WTC11 (cell line): ENCODE results near the gene TRIM45. TPM values are rescaled to one million over a fixed set of nuclear protein-coding genes. Genes with fewer than 3 reads are reported as not detected.

ENCODE experiments used
- ATAC-seq: fragments of 200-7000 bp; cut with Tn5 transposase; 2 replicates; pipeline ENCODE4 v1.10.0; 2021; ENCODE audit warnings: mild to moderate bottlenecking, moderate library complexity
- CTCF ChIA-PET: fragments of 300-600 bp; sonication (Branson Sonifier 250); formaldehyde crosslinking; loops from one replicate; lab custom pipeline; 2021; ENCODE audit warnings: antibody characterized with exemption; lab: Charles Lee
- POLR2A ChIA-PET: fragments of 350-600 bp; sonication (Branson Sonifier 250); formaldehyde crosslinking; loops from one replicate; lab custom pipeline; 2021; ENCODE audit warnings: antibody characterized with exemption; lab: Charles Lee
- DNase-seq: peaks from one replicate; pipeline ENCODE4 v3.0.0; 2021; ENCODE audit warnings: low spot score
- H3K27ac Mint-ChIP-seq: 2 replicates; pipeline ENCODE4 v1.8.0; 2021; ENCODE audit warnings: mixed read lengths
- H3K27me3 Mint-ChIP-seq: 2 replicates; pipeline ENCODE4 v1.8.0; 2021; ENCODE audit warnings: low read depth, mild to moderate bottlenecking, moderate library complexity, mixed read lengths
- H3K36me3 Mint-ChIP-seq: 2 replicates; pipeline ENCODE4 v1.8.0; 2021; ENCODE audit warnings: mixed read lengths
- H3K4me1 Mint-ChIP-seq: 2 replicates; pipeline ENCODE4 v1.8.0; 2022; ENCODE audit warnings: mixed read lengths
- H3K4me3 Mint-ChIP-seq: 2 replicates; pipeline ENCODE4 v1.8.0; 2021; ENCODE audit warnings: mild to moderate bottlenecking, moderate library complexity, mixed read lengths
- H3K9me3 Mint-ChIP-seq: 2 replicates; pipeline ENCODE4 v1.8.0; 2021; ENCODE audit warnings: mixed read lengths
- CREM ChIP-seq: sonication (generic); formaldehyde crosslinking; IDR thresholded peaks from 2 replicates; pipeline ENCODE4 v1.8.1; 2022; ENCODE audit warnings: mild to moderate bottlenecking, missing genetic modification reagents, moderate library complexity
- FOXJ3 ChIP-seq: sonication (generic); formaldehyde crosslinking; IDR thresholded peaks from 2 replicates; pipeline ENCODE4 v1.9.0; 2021; ENCODE audit warnings: missing genetic modification reagents, mild to moderate bottlenecking, borderline replicate concordance
- GABPB1 ChIP-seq: sonication (generic); formaldehyde crosslinking; IDR thresholded peaks from 2 replicates; pipeline ENCODE4 v1.8.1; 2023; ENCODE audit warnings: mild to moderate bottlenecking, missing genetic modification reagents
- GTF2I ChIP-seq: fragments of 250-450 bp; sonication (Bioruptor Pico); conservative IDR thresholded peaks from 2 replicates; pipeline ENCODE4 v1.4.0; 2021; ENCODE audit warnings: mild to moderate bottlenecking
- IRF2 ChIP-seq: sonication (generic); formaldehyde crosslinking; IDR thresholded peaks from 2 replicates; pipeline ENCODE4 v1.8.0; 2022; ENCODE audit warnings: low read depth, missing genetic modification reagents, borderline replicate concordance
- MYBL2 ChIP-seq: sonication (generic); formaldehyde crosslinking; IDR thresholded peaks from 2 replicates; pipeline ENCODE4 v1.8.1; 2023; ENCODE audit warnings: mild to moderate bottlenecking, moderate library complexity, missing genetic modification reagents
- NFYB ChIP-seq: sonication (generic); formaldehyde crosslinking; conservative IDR thresholded peaks from 2 replicates; pipeline ENCODE4 v1.8.0; 2022; ENCODE audit warnings: low read depth, missing genetic modification reagents
- NR2C2 ChIP-seq: sonication (generic); formaldehyde crosslinking; IDR thresholded peaks from 2 replicates; pipeline ENCODE4 v1.8.0; 2022; ENCODE audit warnings: mild to moderate bottlenecking, missing genetic modification reagents
- OVOL2 ChIP-seq: fragments of 250-450 bp; sonication (Bioruptor Pico); IDR thresholded peaks from 2 replicates; pipeline ENCODE4 v1.9.0; 2021; ENCODE audit warnings: mild to moderate bottlenecking, borderline replicate concordance
- RELA ChIP-seq: sonication (generic); formaldehyde crosslinking; IDR thresholded peaks from 2 replicates; pipeline ENCODE4 v1.8.1; 2022; ENCODE audit warnings: missing genetic modification reagents, mild to moderate bottlenecking, borderline replicate concordance
- RORB ChIP-seq: fragments of 250-450 bp; sonication (Bioruptor Pico); IDR thresholded peaks from 2 replicates; pipeline ENCODE4 v1.9.0; 2021; ENCODE audit warnings: mild to moderate bottlenecking
- SMAD4 ChIP-seq: sonication (generic); formaldehyde crosslinking; IDR thresholded peaks from 2 replicates; pipeline ENCODE4 v1.8.0; 2022; ENCODE audit warnings: mild to moderate bottlenecking, missing genetic modification reagents
- ZNF121 ChIP-seq: sonication (generic); formaldehyde crosslinking; IDR thresholded peaks from 2 replicates; pipeline ENCODE4 v1.8.0; 2023; ENCODE audit warnings: missing genetic modification reagents
- ZNF232 ChIP-seq: sonication (generic); formaldehyde crosslinking; IDR thresholded peaks from 2 replicates; pipeline ENCODE4 v1.8.0; 2022; ENCODE audit warnings: mild to moderate bottlenecking, missing genetic modification reagents
- ZNF263 ChIP-seq: sonication (generic); formaldehyde crosslinking; IDR thresholded peaks from 2 replicates; pipeline ENCODE4 v1.8.1; 2022; ENCODE audit warnings: low read depth, mild to moderate bottlenecking, moderate library complexity, missing genetic modification reagents
- ZNF317 ChIP-seq: sonication (generic); formaldehyde crosslinking; IDR thresholded peaks from 2 replicates; pipeline ENCODE4 v1.8.1; 2023; ENCODE audit warnings: low read depth, mild to moderate bottlenecking, moderate library complexity, missing genetic modification reagents, borderline replicate concordance
- ZNF396 ChIP-seq: fragments of 250-450 bp; sonication (Bioruptor Pico); IDR thresholded peaks from 2 replicates; pipeline ENCODE4 v1.8.0; 2021; ENCODE audit warnings: mild to moderate bottlenecking, moderate library complexity, borderline replicate concordance
- ZNF671 ChIP-seq: fragments of 250-450 bp; sonication (Bioruptor Pico); IDR thresholded peaks from 2 replicates; pipeline ENCODE4 v1.8.0; 2021; ENCODE audit warnings: mild to moderate bottlenecking
- total RNA-seq: library from RNA; stranded (reverse); gene quantifications from 3 replicates; pipeline ENCODE4 v1.2.3, GENCODE V29; 2021
- TF ChIP-seq, protein P1 (sequence below): sonication (generic); formaldehyde crosslinking; conservative IDR thresholded peaks from 2 replicates; pipeline ENCODE4 v1.8.1; 2022; ENCODE audit warnings: mild to moderate bottlenecking, missing genetic modification reagents
- TF ChIP-seq, protein P2 (sequence below): sonication (generic); formaldehyde crosslinking; IDR thresholded peaks from 2 replicates; pipeline ENCODE4 v1.8.1; 2023; ENCODE audit warnings: mild to moderate bottlenecking, missing genetic modification reagents
- TF ChIP-seq, protein P3 (sequence below): sonication (generic); formaldehyde crosslinking; conservative IDR thresholded peaks from 2 replicates; pipeline ENCODE4 v1.8.1; 2023; ENCODE audit warnings: mild to moderate bottlenecking, low read depth, missing genetic modification reagents, moderate library complexity
- TF ChIP-seq, protein P4 (sequence below): sonication (generic); formaldehyde crosslinking; IDR thresholded peaks from 2 replicates; pipeline ENCODE4 v1.8.1; 2022; ENCODE audit warnings: missing genetic modification reagents, borderline replicate concordance
- TF ChIP-seq, protein P5 (sequence below): sonication (generic); formaldehyde crosslinking; IDR thresholded peaks from 2 replicates; pipeline ENCODE4 v1.8.0; 2023; ENCODE audit warnings: missing genetic modification reagents
- TF ChIP-seq, protein P6 (sequence below): sonication (generic); formaldehyde crosslinking; IDR thresholded peaks from 2 replicates; pipeline ENCODE4 v1.8.0; 2022; ENCODE audit warnings: mild to moderate bottlenecking, missing genetic modification reagents
- TF ChIP-seq, protein P7 (sequence below): sonication (generic); formaldehyde crosslinking; IDR thresholded peaks from 2 replicates; pipeline ENCODE4 v1.8.1; 2022; ENCODE audit warnings: mild to moderate bottlenecking, moderate library complexity, missing genetic modification reagents
- TF ChIP-seq, protein P8 (sequence below): sonication (generic); formaldehyde crosslinking; IDR thresholded peaks from 2 replicates; pipeline ENCODE4 v1.8.1; 2023; ENCODE audit warnings: mild to moderate bottlenecking, missing genetic modification reagents, moderate library complexity

TRIM45 gene
- total RNA-seq, 1 experiment from 2014 or later: 11.8 TPM

DNA sequence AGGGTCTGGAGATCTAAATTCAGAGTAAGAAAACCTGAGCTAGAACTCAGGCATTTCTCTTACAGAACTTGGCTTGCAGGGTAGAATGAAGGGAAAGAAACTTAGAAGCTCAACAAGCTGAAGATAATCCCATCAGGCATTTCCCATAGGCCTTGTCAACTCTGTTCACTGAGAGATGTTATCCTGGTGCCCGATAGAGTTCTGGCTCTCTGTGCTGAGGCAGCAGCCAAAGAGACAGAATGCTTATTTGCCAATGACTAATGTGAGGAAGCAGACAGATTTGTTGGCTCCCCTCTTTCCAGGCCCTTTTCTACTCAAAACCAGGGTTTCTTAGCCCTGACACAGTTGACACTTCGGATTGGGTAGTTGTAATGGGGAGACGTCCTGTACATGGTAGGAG, 22.3 kb upstream of the TRIM45 start (continued):
- TF ChIP-seq, protein P1, sequence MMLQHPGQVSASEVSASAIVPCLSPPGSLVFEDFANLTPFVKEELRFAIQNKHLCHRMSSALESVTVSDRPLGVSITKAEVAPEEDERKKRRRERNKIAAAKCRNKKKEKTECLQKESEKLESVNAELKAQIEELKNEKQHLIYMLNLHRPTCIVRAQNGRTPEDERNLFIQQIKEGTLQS (CRISPR knock-in tag): no peak
- TF ChIP-seq IRF2 (CRISPR knock-in tag) (no peak), ZNF263 (CRISPR knock-in tag) (no peak)
- TF ChIP-seq, protein P2, sequence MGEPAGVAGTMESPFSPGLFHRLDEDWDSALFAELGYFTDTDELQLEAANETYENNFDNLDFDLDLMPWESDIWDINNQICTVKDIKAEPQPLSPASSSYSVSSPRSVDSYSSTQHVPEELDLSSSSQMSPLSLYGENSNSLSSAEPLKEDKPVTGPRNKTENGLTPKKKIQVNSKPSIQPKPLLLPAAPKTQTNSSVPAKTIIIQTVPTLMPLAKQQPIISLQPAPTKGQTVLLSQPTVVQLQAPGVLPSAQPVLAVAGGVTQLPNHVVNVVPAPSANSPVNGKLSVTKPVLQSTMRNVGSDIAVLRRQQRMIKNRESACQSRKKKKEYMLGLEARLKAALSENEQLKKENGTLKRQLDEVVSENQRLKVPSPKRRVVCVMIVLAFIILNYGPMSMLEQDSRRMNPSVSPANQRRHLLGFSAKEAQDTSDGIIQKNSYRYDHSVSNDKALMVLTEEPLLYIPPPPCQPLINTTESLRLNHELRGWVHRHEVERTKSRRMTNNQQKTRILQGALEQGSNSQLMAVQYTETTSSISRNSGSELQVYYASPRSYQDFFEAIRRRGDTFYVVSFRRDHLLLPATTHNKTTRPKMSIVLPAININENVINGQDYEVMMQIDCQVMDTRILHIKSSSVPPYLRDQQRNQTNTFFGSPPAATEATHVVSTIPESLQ (CRISPR knock-in tag): no peak

DNA sequence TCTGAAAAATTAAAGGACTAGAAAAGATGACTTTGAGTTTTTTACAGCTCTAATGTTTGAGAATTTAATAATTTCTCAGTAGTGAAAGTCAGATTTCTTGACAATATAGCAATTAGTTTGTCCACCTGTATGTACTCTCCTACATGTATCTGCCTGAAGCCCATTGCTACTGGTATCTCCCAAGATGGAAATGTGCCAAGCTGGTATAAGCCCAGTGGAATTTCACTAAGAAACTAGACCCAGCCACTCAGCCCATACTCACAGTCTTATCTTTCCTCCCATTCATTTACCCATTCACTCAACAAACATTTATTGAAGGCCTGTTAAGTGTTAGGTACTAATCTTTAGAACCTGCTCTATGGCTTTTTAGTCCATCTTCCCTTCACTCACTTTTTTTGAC, 21.6 kb upstream of the TRIM45 start:
- DNase-seq (no peak), ATAC-seq (no peak)
- Mint-ChIP-seq H3K4me1 (peaks cover 19% of the 10 kb centered on the region), H3K27me3 (no peaks in the 10 kb centered on the region), H3K36me3 (no peaks in the 10 kb centered on the region), H3K27ac (no peak overlapping the region), H3K9me3 (no peaks in the 10 kb centered on the region), H3K4me3 (no peak overlapping the region)
- TF ChIP-seq, protein P3, sequence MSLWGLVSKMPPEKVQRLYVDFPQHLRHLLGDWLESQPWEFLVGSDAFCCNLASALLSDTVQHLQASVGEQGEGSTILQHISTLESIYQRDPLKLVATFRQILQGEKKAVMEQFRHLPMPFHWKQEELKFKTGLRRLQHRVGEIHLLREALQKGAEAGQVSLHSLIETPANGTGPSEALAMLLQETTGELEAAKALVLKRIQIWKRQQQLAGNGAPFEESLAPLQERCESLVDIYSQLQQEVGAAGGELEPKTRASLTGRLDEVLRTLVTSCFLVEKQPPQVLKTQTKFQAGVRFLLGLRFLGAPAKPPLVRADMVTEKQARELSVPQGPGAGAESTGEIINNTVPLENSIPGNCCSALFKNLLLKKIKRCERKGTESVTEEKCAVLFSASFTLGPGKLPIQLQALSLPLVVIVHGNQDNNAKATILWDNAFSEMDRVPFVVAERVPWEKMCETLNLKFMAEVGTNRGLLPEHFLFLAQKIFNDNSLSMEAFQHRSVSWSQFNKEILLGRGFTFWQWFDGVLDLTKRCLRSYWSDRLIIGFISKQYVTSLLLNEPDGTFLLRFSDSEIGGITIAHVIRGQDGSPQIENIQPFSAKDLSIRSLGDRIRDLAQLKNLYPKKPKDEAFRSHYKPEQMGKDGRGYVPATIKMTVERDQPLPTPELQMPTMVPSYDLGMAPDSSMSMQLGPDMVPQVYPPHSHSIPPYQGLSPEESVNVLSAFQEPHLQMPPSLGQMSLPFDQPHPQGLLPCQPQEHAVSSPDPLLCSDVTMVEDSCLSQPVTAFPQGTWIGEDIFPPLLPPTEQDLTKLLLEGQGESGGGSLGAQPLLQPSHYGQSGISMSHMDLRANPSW (CRISPR knock-in tag): no peak
- TF ChIP-seq, protein P4, sequence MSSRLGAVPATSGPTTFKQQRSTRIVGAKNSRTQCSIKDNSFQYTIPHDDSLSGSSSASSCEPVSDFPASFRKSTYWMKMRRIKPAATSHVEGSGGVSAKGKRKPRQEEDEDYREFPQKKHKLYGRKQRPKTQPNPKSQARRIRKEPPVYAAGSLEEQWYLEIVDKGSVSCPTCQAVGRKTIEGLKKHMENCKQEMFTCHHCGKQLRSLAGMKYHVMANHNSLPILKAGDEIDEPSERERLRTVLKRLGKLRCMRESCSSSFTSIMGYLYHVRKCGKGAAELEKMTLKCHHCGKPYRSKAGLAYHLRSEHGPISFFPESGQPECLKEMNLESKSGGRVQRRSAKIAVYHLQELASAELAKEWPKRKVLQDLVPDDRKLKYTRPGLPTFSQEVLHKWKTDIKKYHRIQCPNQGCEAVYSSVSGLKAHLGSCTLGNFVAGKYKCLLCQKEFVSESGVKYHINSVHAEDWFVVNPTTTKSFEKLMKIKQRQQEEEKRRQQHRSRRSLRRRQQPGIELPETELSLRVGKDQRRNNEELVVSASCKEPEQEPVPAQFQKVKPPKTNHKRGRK: no peak
- TF ChIP-seq GABPB1 (no peak), ZNF396 (CRISPR knock-in tag) (no peak), CREM (CRISPR knock-in tag) (no peak), SMAD4 (CRISPR knock-in tag) (no peak), NFYB (no peak), RORB (CRISPR knock-in tag) (no peak), ZNF671 (no peak), MYBL2 (CRISPR knock-in tag) (no peak), GTF2I (no peak), NR2C2 (CRISPR knock-in tag) (no peak)
- TF ChIP-seq, protein P5, sequence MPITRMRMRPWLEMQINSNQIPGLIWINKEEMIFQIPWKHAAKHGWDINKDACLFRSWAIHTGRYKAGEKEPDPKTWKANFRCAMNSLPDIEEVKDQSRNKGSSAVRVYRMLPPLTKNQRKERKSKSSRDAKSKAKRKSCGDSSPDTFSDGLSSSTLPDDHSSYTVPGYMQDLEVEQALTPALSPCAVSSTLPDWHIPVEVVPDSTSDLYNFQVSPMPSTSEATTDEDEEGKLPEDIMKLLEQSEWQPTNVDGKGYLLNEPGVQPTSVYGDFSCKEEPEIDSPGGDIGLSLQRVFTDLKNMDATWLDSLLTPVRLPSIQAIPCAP: no peak
- TF ChIP-seq, protein P6, sequence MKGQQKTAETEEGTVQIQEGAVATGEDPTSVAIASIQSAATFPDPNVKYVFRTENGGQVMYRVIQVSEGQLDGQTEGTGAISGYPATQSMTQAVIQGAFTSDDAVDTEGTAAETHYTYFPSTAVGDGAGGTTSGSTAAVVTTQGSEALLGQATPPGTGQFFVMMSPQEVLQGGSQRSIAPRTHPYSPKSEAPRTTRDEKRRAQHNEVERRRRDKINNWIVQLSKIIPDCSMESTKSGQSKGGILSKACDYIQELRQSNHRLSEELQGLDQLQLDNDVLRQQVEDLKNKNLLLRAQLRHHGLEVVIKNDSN (CRISPR knock-in tag): no peak
- CTCF ChIA-PET: interaction anchor here (1.0 kb wide), 1 partner anchor 15 kb away, joined by 3 read pairs; no protein-coding TSS in a partner anchor
- POLR2A ChIA-PET: no interaction called here

DNA sequence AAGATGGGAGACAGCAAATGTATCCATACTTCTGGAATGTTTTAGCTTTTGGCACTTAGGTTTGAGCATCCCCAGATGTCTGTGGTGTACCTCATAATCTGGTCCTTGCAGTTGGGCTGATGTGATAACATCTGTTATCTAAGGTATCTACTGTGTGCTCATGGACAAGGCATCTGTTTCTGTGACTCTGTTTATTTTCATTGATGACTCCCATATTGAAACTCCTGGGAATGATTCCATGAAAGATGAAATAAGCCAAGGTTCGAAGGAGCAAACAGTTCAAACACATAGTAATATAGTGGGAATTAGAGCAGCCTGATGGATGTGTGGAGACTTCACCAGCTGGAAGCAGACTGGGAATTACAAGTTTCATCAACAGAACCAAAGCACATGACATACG, 20.7 kb upstream of the TRIM45 start:
- DNase-seq (no peak), ATAC-seq (no peak)
- Mint-ChIP-seq H3K9me3 (no peaks in the 10 kb centered on the region), H3K27me3 (no peaks in the 10 kb centered on the region), H3K27ac (no peak overlapping the region), H3K4me1 (peaks cover 23% of the 10 kb centered on the region), H3K4me3 (no peak overlapping the region), H3K36me3 (no peaks in the 10 kb centered on the region)
- CTCF ChIA-PET: no interaction called here
- POLR2A ChIA-PET: no interaction called here
- TF ChIP-seq, protein P7, sequence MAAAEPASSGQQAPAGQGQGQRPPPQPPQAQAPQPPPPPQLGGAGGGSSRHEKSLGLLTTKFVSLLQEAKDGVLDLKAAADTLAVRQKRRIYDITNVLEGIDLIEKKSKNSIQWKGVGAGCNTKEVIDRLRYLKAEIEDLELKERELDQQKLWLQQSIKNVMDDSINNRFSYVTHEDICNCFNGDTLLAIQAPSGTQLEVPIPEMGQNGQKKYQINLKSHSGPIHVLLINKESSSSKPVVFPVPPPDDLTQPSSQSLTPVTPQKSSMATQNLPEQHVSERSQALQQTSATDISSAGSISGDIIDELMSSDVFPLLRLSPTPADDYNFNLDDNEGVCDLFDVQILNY (CRISPR knock-in tag): no peak
- TF ChIP-seq ZNF121 (CRISPR knock-in tag): no peak
- TF ChIP-seq OVOL2 (CRISPR knock-in tag): no peak
- TF ChIP-seq, protein P8, sequence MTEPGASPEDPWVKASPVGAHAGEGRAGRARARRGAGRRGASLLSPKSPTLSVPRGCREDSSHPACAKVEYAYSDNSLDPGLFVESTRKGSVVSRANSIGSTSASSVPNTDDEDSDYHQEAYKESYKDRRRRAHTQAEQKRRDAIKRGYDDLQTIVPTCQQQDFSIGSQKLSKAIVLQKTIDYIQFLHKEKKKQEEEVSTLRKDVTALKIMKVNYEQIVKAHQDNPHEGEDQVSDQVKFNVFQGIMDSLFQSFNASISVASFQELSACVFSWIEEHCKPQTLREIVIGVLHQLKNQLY: no peak
- TF ChIP-seq RORB (CRISPR knock-in tag): no peak
- TF ChIP-seq GABPB1: no peak
- TF ChIP-seq SMAD4 (CRISPR knock-in tag): no peak
- no peak for TF ChIP-seq RELA (CRISPR knock-in tag)
- no peak for TF ChIP-seq ZNF396 (CRISPR knock-in tag)
- TF ChIP-seq ZNF317 (CRISPR knock-in tag): no peak
- no peak for TF ChIP-seq ZNF232
- TF ChIP-seq FOXJ3 (CRISPR knock-in tag): no peak
